Ovary (tissue), 9 donors: ENCODE measurements around the gene GUCY1A2. TPM values are rescaled to one million over a fixed set of nuclear protein-coding genes. Genes with fewer than 3 reads are reported as not detected.

Experiments used
- DNase-seq, 5 donors: peaks; one replicate each; pipeline ENCODE4 v3.0.0-alpha.2; 2019 to 2020
- H3K27ac ChIP-seq, 2 donors: fragments of 200-600 bp; one replicate each; pipeline versions ENCODE4 v1.5.1 to v1.8.0; 2019 to 2022
- H3K27me3 ChIP-seq: fragments of 200-600 bp; one replicate; pipeline ENCODE4 v1.8.0; 2022
- H3K36me3 ChIP-seq: fragments of 200-600 bp; sonication (generic); one replicate; pipeline ENCODE4 v1.5.1; 2019
- H3K4me1 ChIP-seq: one replicate; pipeline ENCODE4 v1.8.1; 2013; ENCODE audit warnings: mild to moderate bottlenecking, moderate library complexity; ENCODE audit not compliant: insufficient read depth
- H3K4me3 ChIP-seq: fragments of 200-600 bp; sonication (generic); one replicate; pipeline ENCODE4 v1.5.1; 2017
- H3K9me3 ChIP-seq, 2 donors: fragments of 200-600 bp in 1 of 2; sonication (generic) in 1 of 2; one replicate each; pipeline versions ENCODE4 v1.5.1 to v1.8.1; 2013 to 2019; ENCODE audit warnings: mild to moderate bottlenecking in 1 of 2, moderate library complexity in 1 of 2
- EP300 ChIP-seq: sonication (generic); formaldehyde crosslinking; IDR thresholded peaks from one replicate; pipeline ENCODE4 v1.6.1; 2017; ENCODE audit warnings: antibody characterized with exemption
- POLR2A ChIP-seq: fragments of 450-650 bp; IDR thresholded peaks from one replicate; pipeline ENCODE4 v1.6.1; 2017; ENCODE audit warnings: antibody characterized with exemption, mild to moderate bottlenecking, moderate library complexity
- WGBS, 3 donors: extraction: QIAGEN DNeasy Blood & Tissue Kit in 1 of 3; methylation state at CpG; one replicate each; pipeline versions ENCODE4 v1.1.5 to v1.1.7; 2013 to 2017; 5-methylcytosine and 5-hydroxymethylcytosine counted together
- intact Hi-C, 4 donors: fragments of 100-400 bp; cut with DNase I; formaldehyde crosslinking; loops; one replicate each; pipeline versions ENCODE4 v1.11.0 to v1.15.1; 2022 to 2023
- polyA plus RNA-seq, 2 donors: library from polyadenylated mRNA; stranded (reverse); fragments of 200-250 nt in 1 of 2; fragments of 350-450 nt in 1 of 2; fragmentation: Illumina TruSeq in 1 of 2; extraction: RNeasy Lipid Tissue Mini Kit (QIAGEN cat#74804) in 1 of 2; gene quantifications; one replicate each; pipeline ENCODE4 v1.2.3, GENCODE V29; 2013 to 2014
- total RNA-seq, 7 donors: library from RNA; depleted of rRNA in 2 of 7; stranded (reverse); fragments of >200 nt in 2 of 7; fragmentation: NEBNext Ultra II Directional in 3 of 7; extraction: Animal tissue kit (Norgen Biotek cat#: 25700) in 3 of 7; gene quantifications; one replicate each; pipeline versions ENCODE4 v1.1.0 to v1.2.4, GENCODE V29; 2016 to 2023
- TF ChIP-seq, protein P1 (sequence below), 3 donors: fragments of 450-650 bp in 2 of 3; fragments of 200-600 bp in 1 of 3; IDR thresholded peaks; one replicate each; pipeline versions ENCODE4 v1.5.1 to v1.8.0; 2016 to 2022; ENCODE audit warnings: antibody characterized with exemption in 3 of 3, mild to moderate bottlenecking in 1 of 3
- donor health status: DM: no; HTN: no; CAD: no; lungs with moderate emphysema.
- donor health status: DM: no; HTN: no; CAD: no.
- donor health status: Bipolar disorder and iron deficiency.
- donor health status: DM: yes; HTN: yes; CAD: no.
- donor health status: DM: no; HTN: no; CAD: no.
- donor health status: DM: yes; HTN: yes; CAD: no.

Gene GUCY1A2
- total and polyA plus RNA-seq, 9 donors: 1.5 to 20.3 (median 6.1) TPM

DNA sequence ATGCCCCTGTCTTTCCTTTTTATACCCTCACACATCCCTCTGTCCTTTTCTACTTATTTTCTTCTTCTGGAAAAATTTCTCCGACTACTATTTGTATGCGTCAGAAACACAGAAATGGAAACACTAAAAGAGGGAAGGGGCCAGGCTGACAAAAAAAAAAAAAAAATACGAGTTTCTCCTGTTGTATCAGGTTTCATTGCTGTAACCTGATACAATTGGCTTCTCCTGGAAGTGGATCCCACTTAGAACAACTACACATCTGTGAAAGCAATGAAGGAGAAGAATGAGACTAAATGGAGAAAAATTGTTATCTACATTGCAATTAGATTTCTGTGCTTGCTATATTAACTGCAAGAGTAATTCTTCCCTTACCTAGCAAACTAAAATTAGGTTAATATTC lies 393.9 kb downstream of the GUCY1A2 start:
- WGBS, 3 donors: 56 to 60% (median 57%) methylated on average over 3 of the region's 3 CpGs
- no peaks in the 10 kb centered on the region for H3K4me1 ChIP-seq
- DNase-seq: no peak
- no peak overlapping the region for H3K27ac ChIP-seq
- H3K9me3 ChIP-seq: no peaks in the 10 kb centered on the region
- intact Hi-C loops: no loop called here
- no peaks in the 10 kb centered on the region for H3K36me3 ChIP-seq
- H3K27me3 ChIP-seq: no peaks in the 10 kb centered on the region
- TF ChIP-seq EP300 (no peak), POLR2A (no peak)
- TF ChIP-seq, protein P1, sequence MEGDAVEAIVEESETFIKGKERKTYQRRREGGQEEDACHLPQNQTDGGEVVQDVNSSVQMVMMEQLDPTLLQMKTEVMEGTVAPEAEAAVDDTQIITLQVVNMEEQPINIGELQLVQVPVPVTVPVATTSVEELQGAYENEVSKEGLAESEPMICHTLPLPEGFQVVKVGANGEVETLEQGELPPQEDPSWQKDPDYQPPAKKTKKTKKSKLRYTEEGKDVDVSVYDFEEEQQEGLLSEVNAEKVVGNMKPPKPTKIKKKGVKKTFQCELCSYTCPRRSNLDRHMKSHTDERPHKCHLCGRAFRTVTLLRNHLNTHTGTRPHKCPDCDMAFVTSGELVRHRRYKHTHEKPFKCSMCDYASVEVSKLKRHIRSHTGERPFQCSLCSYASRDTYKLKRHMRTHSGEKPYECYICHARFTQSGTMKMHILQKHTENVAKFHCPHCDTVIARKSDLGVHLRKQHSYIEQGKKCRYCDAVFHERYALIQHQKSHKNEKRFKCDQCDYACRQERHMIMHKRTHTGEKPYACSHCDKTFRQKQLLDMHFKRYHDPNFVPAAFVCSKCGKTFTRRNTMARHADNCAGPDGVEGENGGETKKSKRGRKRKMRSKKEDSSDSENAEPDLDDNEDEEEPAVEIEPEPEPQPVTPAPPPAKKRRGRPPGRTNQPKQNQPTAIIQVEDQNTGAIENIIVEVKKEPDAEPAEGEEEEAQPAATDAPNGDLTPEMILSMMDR (IDR thresholded peaks at IDR 0.05): no peak
- no peak overlapping the region for H3K4me3 ChIP-seq
